Heart left ventricle (tissue), 13 donors: Measurements from ENCODE around the gene COMMD7.

Source experiments
- CTCF ChIP-seq, 12 donors: fragments of 200-600 bp; sonication (generic) in 4 of 12; IDR thresholded peaks; one replicate each; pipeline versions ENCODE4 v1.5.0 to v1.8.0; 2018 to 2022; ENCODE audit warnings: antibody characterized with exemption in 12 of 12, mild to moderate bottlenecking in 5 of 12
- POLR2A ChIP-seq, 2 donors: fragments of 450-650 bp; IDR thresholded peaks; one replicate each; pipeline ENCODE4 v1.6.1; 2017; ENCODE audit warnings: antibody characterized with exemption in 2 of 2, mild to moderate bottlenecking in 2 of 2, moderate library complexity in 2 of 2
- donor health status: ischemic (EF 13 %, LVEDD 7.1; RV severe dilation, severe dysfunction).
- donor health status: DM: no; HTN: yes; CAD: no.
- donor health status: DM: no; HTN: no; CAD: no.
- donor health status: ischemic (EF 25% LVEDD 6.9; RV normal size, moderate dysfunction).
- donor health status: ischemic (EF 25% LVEDD 5.7; RV mildly dilated, moderate dysfunction).
- donor health status: ischemic (EF 35%, LVEDD 5.7; RV mildly dilated, moderate dysfunction).
- donor health status: nonischemic (EF 11% LVEDD 7.7; RV severe dilation, severe dysfunction).
- donor health status: DM: yes; HTN: yes; CAD: no.
- donor health status: PGD.
- donor health status: ischemic (EF 29% LVEDD 5.4; RV normal size, mild dysfunction).
- donor health status: nonischemic (EF 23%, LVEDD 6.1; RV moderate dilation, normal function).

DNA sequence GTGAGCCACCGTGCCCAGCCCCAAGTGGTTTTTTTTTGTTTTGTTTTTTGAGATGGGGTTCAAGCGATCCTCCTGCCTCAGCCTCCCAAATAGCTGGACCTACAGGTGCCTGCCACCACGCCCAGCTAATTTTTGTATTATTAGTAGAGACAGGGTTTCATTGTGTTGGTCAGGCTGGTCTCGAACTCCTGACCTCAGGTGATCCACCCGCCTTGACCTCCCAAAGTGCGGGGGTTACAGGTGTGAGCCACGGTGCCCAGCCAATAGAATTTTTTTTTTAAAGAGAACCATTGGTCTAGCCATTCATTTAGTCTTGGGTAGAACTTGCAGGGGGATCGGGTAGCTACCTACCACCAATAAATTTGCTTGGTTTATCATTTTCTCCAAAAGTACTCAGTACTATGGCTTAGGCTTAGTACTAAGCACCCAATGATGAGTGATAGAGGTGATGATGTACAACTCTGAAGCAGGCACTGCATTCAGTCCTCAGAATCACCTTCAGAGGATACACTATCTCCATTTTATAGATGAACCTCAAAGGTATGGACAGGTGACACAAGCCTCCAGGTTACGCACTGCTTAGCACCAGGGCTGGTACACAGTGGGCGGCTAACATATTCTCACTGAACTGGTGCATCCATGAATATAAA, 56.6 kb downstream of the COMMD7 start:
- TF ChIP-seq CTCF (IDR thresholded peaks at IDR 0.05), result no peak
- no peak for TF ChIP-seq POLR2A (IDR thresholded peaks at IDR 0.05)
